ENCODE results near the gene CREM.

Gene CREM

DNA sequence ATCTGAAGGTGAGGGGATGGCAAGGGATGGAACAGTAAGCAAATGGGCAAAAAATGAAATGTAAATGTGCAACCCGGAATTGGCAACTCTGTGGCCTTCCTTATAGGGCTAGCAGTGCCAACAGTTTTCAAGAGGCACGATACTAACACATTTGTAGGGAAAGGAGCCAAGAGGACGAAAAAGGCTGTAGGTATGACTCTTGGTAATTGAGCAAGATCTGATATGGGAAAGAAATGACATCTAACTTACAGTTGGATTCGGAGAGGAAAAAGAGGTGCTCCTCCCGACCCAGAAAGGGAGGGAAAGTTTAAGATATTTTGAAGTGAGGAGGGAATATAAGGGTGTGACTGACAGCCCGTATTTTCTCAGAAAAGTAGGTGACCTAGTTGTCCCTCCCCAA lies 2.1 kb upstream of the CREM start:
- Mint-ChIP-seq H3K4me1 (peaks cover 44% of the 10 kb centered on the region), H3K9me3 (no peaks in the 10 kb centered on the region), H3K36me3 (ENCODE audit: low read depth) (peaks cover 13% of the 10 kb centered on the region), H3K4me3 (no peak overlapping the region), H3K27ac (no peak overlapping the region), H3K27me3 (no peaks in the 10 kb centered on the region)
- ATAC-seq (no peak), DNase-seq (no peak)

DNA sequence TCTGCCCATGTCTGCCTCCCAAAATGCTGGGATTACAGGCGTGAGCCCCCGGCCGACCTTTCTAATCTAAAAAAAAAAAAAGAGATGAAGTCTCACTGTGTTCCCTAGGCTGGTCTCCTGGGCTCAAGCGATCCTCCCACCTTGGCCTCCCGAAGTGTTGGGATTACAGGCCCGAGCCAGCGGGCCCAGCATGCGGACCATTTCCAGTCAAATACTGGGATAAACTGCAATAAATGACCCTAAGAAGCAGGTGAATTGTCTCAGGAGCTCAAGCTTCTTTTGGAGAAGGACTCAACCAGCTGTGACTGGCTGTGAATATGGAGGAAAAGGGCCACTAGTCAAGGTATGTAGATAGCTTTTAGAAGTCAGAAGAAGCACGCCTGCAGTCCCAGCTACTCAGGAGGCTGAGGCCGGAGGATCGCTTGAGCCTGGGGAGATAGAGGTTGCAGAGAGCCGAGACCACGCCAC lies 550 bp upstream of the CREM start:
- H3K4me1 Mint-ChIP-seq, result peaks cover 58% of the 10 kb centered on the region
- no peaks in the 10 kb centered on the region for H3K9me3 Mint-ChIP-seq
- DNase-seq (no peak), ATAC-seq (no peak)
- peak overlapping the region; percentile 99 for H3K27ac Mint-ChIP-seq
- H3K36me3 Mint-ChIP-seq (ENCODE audit: low read depth), result peaks cover 16% of the 10 kb centered on the region
- H3K4me3 Mint-ChIP-seq, result peak overlapping the region; percentile 93
- no peaks in the 10 kb centered on the region for H3K27me3 Mint-ChIP-seq

DNA sequence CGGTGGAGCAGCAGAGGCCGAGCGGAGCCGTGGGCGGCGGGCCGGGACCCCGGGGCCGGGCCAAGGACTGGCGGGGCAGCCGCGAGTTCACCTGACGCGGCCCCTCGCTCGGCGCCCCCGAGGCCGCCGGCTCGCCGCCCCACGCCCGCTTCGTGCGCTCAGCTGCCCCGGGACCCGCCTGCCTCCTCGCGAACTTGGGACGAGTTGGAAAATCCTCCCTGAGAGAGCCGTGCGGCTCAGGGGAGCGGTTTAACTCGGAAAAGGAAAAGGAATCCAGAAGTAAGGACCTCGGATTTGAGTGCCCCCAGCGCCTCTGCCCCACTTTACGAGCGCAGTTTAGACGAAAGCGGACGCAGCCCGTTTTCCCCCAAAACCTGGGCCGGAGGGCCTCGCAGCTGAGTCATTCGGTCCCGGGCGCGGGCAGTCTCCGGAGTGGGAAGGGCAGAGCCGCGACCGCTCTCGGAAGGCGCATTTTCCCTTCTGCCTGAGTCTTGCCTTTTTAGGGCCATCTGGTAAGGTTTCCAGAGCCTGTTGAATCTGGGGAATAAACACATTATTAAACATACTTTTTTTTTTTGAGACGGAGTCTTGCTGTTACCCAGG lies 744 bp downstream of the CREM start:
- DNase-seq, result peak; percentile 73
- H3K27ac Mint-ChIP-seq, result peak overlapping the region; percentile 99
- H3K9me3 Mint-ChIP-seq, result no peaks in the 10 kb centered on the region
- no peaks in the 10 kb centered on the region for H3K27me3 Mint-ChIP-seq
- H3K4me3 Mint-ChIP-seq, result peak overlapping the region; percentile 93
- peak; percentile 26 for ATAC-seq
- peaks cover 71% of the 10 kb centered on the region for H3K4me1 Mint-ChIP-seq
- peaks cover 16% of the 10 kb centered on the region for H3K36me3 Mint-ChIP-seq (ENCODE audit: low read depth)

DNA sequence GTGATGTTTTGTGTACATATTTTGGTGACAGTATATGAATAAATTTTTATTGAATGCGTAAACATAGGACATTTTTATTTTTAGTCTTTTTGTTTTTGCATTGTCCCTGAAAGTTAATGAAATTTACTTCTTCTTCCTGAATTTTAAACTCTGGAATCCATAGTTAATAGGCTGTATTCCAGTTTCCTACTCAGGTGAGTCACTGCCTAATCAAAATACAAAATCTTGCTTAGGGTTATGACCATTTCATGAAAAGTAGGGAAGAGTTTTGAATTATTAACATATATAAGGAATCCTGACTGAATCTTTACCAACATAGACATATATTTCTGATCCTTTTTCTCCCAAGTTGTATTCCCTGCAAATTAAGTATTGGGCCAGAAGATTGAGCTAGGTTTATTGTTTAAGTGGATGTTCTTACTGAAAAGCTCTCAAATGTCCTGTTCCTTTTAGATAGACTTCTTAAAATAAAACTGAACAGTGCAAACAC lies 2.6 kb downstream of the CREM start:
- H3K36me3 Mint-ChIP-seq (ENCODE audit: low read depth), result peaks cover 19% of the 10 kb centered on the region
- peak overlapping the region; percentile 93 for H3K4me3 Mint-ChIP-seq
- ATAC-seq, result no peak
- H3K9me3 Mint-ChIP-seq, result no peaks in the 10 kb centered on the region
- peak overlapping the region; percentile 99 for H3K27ac Mint-ChIP-seq
- peaks cover 79% of the 10 kb centered on the region for H3K4me1 Mint-ChIP-seq
- DNase-seq, result no peak
- H3K27me3 Mint-ChIP-seq, result no peaks in the 10 kb centered on the region

DNA sequence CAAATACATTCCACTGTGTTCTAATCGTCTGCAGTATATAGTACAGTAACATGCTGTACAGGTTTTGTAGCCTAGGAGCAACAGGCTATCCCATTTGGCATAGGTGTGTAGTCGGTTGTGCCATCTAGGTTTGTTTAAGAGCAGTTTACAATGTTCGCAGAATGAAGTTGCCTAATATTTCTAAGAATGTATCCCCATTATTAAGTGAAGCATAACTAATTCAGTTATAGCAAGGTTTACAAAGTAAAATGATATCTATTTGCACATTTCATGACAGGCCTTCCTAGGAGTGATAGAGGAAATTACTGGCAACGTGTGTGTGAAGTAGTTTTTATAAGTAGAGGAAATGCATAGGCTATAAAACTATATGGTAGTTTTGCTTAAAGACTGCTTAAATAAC lies 4.0 kb downstream of the CREM start:
- peaks cover 73% of the 10 kb centered on the region for H3K4me1 Mint-ChIP-seq
- peak overlapping the region; percentile 80 for H3K27ac Mint-ChIP-seq
- ATAC-seq, result no peak
- H3K36me3 Mint-ChIP-seq (ENCODE audit: low read depth), result peaks cover 19% of the 10 kb centered on the region
- DNase-seq, result no peak
- no peaks in the 10 kb centered on the region for H3K9me3 Mint-ChIP-seq
- H3K4me3 Mint-ChIP-seq, result peak overlapping the region; percentile 62
- no peaks in the 10 kb centered on the region for H3K27me3 Mint-ChIP-seq

DNA sequence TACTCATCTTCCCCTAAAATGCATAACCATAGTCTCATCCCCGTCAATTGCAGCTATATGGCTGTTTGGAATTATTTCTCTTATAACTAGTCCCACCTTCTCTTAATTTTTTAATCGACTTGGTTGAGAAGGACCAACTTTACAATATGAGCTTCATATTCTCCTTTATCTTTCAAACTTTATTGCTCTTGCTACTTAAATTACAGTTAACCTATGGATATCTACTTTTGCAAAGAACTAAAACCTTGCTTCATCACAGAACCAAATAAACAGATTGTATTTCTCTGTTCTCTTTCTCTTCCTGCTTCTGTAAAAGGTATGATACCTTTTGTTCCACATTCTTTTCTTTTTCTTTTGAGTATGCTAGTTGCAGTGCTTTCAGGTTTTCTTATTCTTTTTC lies 6.1 kb downstream of the CREM start:
- Mint-ChIP-seq H3K4me1 (peaks cover 79% of the 10 kb centered on the region), H3K27ac (peak overlapping the region; percentile 80)
- ATAC-seq, result no peak

DNA sequence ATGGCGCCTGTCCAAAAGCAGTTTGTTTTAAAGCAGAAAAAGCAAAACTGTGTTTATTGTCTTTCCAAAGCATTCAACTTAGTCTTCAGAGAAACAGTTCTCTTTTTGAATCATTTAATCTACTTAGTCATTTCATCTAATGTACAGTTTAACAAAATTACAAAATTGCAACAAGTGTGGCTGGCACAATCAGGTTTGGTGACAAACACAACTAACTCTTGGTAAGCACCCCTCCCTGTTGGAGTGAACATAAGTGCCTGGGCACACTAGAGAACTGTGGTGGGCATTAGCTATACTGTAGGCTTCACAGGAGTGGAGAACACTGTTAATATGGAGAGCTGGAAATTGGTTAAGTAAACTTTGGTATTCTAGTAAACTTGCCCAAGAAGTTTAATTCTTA lies 6.9 kb downstream of the CREM start:
- peak overlapping the region; percentile 73 for H3K27ac Mint-ChIP-seq
- no peak for DNase-seq
- H3K4me3 Mint-ChIP-seq, result no peak overlapping the region
- ATAC-seq, result no peak
- no peaks in the 10 kb centered on the region for H3K27me3 Mint-ChIP-seq
- peaks cover 74% of the 10 kb centered on the region for H3K4me1 Mint-ChIP-seq
- H3K36me3 Mint-ChIP-seq (ENCODE audit: low read depth), result peaks cover 13% of the 10 kb centered on the region
- no peaks in the 10 kb centered on the region for H3K9me3 Mint-ChIP-seq

More for the DNA sequence above, 6.1 kb downstream of the CREM start:
- Mint-ChIP-seq H3K27me3 (no peaks in the 10 kb centered on the region), H3K4me3 (peak overlapping the region; percentile 72), H3K36me3 (ENCODE audit: low read depth) (peaks cover 19% of the 10 kb centered on the region), H3K9me3 (no peaks in the 10 kb centered on the region)
- DNase-seq, result no peak

DNA sequence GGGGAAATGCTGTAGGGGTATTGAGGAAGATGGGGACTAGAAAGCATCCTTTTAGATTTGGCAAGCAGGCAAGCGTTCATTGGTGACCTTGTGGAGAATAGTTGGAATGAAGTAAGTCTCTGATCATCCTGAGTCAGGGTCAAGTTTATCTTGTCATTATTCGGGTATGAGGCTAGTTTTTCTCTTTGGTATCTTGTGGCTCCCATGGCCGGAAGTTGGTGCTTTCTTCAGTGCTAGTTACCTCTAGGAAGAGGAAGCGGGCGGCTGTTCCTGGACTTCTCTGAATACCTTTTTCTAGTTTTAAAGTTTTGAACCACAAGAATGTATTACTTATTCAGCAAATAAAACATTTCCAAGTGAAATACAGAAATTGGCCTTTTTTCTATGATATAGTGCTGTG lies 9.2 kb downstream of the CREM start:
- H3K27ac Mint-ChIP-seq, result peak overlapping the region; percentile 53
- H3K9me3 Mint-ChIP-seq, result no peaks in the 10 kb centered on the region
- H3K4me1 Mint-ChIP-seq, result peaks cover 52% of the 10 kb centered on the region
- peaks cover 3% of the 10 kb centered on the region for H3K36me3 Mint-ChIP-seq (ENCODE audit: low read depth)
- no peak for DNase-seq
- H3K27me3 Mint-ChIP-seq, result no peaks in the 10 kb centered on the region
- no peak for ATAC-seq
- H3K4me3 Mint-ChIP-seq, result peak overlapping the region; percentile 15

DNA sequence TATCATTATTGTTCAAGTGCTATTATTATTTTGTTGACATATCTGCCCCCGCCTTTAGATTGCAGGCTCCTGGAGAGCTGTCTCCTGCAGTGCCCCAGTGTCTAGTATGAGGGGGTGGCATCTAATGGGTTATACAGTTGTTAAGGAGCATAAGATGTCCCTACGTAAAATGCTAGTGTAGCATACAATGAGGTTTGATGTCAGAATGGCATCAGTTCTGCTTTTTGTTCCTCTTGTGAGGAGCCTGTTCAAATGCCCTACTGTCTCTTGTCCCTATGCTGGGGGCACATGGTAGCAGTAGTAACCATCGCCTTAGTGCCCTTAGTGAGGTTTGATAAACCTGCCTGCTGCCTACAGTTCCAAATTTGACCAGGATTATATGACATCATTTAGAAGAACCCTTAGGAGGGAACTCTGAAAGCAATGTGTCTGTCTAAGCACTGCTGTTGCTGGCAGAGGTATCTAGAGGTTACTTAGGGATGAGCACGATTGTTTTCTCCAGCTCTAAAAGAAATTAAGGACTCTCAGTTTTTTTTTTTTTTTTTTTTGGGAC lies 9.7 kb downstream of the CREM start:
- Mint-ChIP-seq H3K36me3 (ENCODE audit: low read depth) (peaks cover 3% of the 10 kb centered on the region), H3K4me1 (peaks cover 48% of the 10 kb centered on the region), H3K4me3 (peak overlapping the region; percentile 15), H3K27ac (peak overlapping the region; percentile 53), H3K27me3 (no peaks in the 10 kb centered on the region), H3K9me3 (no peaks in the 10 kb centered on the region)
- DNase-seq (no peak), ATAC-seq (no peak)

DNA sequence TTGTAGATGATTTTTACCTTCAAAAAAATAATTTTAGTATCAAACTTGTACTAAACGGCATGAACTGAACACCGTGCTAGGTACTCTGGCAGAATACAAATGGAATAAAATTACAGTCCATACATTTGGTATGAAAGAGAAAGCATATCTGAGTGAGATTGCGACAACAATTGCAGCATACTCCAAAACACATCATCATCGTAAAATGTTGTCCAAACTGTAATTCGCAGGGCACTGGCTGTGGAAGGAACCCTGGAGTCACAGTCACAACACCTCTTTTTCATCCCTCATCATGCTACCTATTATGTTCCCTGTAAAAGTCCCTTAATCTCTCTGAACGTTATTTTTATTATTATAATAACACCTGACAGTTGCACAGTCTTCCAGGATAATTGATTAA lies 13.5 kb downstream of the CREM start:
- Mint-ChIP-seq H3K4me3 (no peak overlapping the region), H3K4me1 (peaks cover 30% of the 10 kb centered on the region), H3K36me3 (ENCODE audit: low read depth) (peaks cover 10% of the 10 kb centered on the region), H3K27me3 (no peaks in the 10 kb centered on the region), H3K9me3 (no peaks in the 10 kb centered on the region), H3K27ac (no peak overlapping the region)
- ATAC-seq (no peak), DNase-seq (no peak)

DNA sequence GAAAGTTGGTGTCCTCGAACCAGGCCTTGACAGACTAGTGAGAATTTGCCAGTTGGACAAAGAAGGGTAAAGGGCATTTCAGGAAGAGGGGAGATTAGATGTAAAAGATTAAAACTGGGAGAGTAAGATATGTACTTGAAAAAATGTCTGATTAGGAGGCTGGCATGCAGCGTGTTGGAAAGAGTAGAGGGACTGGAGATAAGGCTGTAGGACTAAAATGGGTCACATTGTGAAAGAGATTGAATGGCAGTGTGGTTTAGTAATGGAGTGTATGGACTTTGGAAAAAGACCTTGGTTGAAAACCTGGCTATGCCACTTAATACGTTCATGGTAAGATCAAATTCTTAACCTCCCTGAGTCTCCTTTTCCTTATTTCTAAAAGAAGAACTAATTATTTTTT lies 14.1 kb downstream of the CREM start:
- Mint-ChIP-seq H3K9me3 (no peaks in the 10 kb centered on the region), H3K27ac (no peak overlapping the region)

DNA sequence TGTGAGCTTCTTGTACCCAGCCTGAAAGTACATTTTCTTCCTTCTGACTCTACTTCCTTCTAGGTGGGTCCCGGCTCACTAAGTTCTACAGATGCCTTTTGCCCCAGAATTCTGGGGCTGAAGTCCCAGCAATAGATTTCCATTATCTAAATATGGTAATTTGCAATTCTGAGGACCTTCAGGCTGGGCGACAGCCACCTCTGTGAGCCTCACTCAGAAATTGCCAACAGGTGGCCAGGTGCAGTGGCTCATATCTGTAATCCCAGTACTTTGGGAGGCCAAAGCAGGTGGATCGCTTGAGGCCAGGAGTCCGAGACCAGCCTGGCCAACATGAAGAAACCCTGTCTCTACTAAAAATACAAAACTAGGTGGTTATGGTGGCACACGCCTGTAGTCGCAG lies 23.7 kb downstream of the CREM start:
- Mint-ChIP-seq H3K36me3 (ENCODE audit: low read depth) (peaks cover 25% of the 10 kb centered on the region), H3K27ac (peak overlapping the region; percentile 89), H3K27me3 (no peaks in the 10 kb centered on the region), H3K4me3 (peak overlapping the region; percentile 52), H3K4me1 (peaks cover 70% of the 10 kb centered on the region), H3K9me3 (no peaks in the 10 kb centered on the region)
- no peak for DNase-seq
- no peak for ATAC-seq

More for the DNA sequence above, 14.1 kb downstream of the CREM start:
- Mint-ChIP-seq H3K36me3 (ENCODE audit: low read depth) (peaks cover 12% of the 10 kb centered on the region), H3K4me3 (no peak overlapping the region), H3K27me3 (no peaks in the 10 kb centered on the region), H3K4me1 (peaks cover 29% of the 10 kb centered on the region)
- DNase-seq (no peak), ATAC-seq (no peak)

DNA sequence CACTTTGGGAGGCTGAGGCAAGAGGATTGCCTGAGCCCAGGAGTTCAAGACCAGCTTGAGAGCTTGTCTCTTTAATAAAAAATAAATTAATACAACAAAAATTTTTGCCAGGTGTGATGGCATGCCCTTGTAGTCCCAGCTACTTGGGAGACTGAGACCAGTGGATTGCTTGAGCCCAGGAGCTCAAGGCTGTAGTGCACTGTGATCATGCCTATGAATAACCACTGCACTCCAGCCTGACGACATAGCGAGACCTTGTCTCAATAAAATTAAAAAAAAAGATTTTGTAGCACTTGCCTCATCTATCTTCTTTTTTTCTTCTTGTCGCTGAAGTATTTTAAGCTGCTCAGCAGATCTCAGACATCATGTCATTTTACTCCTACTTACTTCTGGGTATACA lies 26.3 kb downstream of the CREM start:
- no peaks in the 10 kb centered on the region for H3K9me3 Mint-ChIP-seq
- H3K4me3 Mint-ChIP-seq, result no peak overlapping the region
- no peak for ATAC-seq
- no peak overlapping the region for H3K27ac Mint-ChIP-seq
- peaks cover 53% of the 10 kb centered on the region for H3K4me1 Mint-ChIP-seq
- no peaks in the 10 kb centered on the region for H3K27me3 Mint-ChIP-seq
- no peak for DNase-seq
- peaks cover 27% of the 10 kb centered on the region for H3K36me3 Mint-ChIP-seq (ENCODE audit: low read depth)

DNA sequence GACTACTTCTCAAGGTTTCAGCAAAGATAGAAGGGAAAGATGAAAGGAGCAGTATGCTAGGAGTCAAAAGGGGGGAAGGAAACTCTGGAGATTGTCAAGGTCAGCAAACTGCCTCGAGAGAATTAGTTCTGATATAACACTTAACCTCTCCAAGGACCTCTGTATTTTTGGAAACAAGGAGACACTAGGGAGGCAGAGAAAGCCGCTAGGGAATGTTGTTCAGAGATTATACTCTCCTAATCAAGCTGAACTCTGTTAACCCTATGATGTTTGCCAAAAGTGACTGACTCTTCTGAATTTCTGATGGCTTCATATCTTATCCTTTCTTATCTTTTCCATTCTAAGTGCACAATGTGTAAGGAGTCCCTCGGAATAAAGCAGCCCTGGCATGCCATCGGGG lies 27.1 kb downstream of the CREM start:
- Mint-ChIP-seq H3K27ac (no peak overlapping the region), H3K4me1 (peaks cover 46% of the 10 kb centered on the region), H3K9me3 (no peaks in the 10 kb centered on the region), H3K4me3 (no peak overlapping the region), H3K27me3 (no peaks in the 10 kb centered on the region), H3K36me3 (ENCODE audit: low read depth) (peaks cover 27% of the 10 kb centered on the region)
- no peak for DNase-seq
- ATAC-seq, result no peak

DNA sequence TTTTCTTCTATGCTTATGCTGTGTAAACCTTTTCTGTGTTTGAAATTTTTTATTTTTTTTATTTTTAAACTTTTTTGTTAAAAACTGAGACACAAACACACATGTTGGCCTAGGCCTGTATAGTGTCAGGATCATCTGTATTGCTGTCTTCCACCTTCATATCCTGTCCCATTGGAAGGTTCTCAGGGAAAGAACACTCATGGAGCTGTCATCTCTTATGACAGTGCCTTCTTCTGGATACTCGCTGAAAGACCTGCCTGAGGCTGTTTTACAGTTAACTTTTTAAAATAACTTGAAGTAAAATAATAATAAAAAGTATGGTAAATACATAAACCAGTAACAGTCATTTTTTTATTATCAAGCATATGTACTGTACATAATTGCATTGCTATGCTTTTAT lies 34.1 kb downstream of the CREM start:
- no peak for ATAC-seq
- Mint-ChIP-seq H3K36me3 (ENCODE audit: low read depth) (peaks cover 14% of the 10 kb centered on the region), H3K27ac (no peak overlapping the region), H3K4me1 (no peaks in the 10 kb centered on the region), H3K27me3 (no peaks in the 10 kb centered on the region), H3K4me3 (no peak overlapping the region), H3K9me3 (no peaks in the 10 kb centered on the region)
- no peak for DNase-seq
